ENCODE measurements around the gene USP40.

Gene USP40

DNA sequence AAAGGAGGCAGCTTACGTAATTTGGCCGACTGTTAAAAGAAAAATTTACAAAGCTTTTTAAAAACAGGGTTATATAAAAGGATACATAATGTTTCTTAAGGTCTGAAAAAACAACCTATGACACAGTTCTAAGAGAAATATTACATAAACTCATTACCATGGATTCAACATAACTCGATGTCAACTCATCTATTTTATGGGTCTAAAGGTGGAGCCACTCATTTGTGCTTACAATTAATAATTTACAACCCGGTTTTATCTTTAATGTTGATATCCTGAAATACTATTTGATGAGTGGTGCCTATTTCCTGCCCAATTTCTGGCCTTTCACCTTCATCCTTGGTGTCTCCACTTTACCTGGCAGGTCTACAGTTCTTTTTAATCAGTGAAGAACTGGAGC, 15.1 kb downstream of the USP40 start:
- no peak for DNase-seq

DNA sequence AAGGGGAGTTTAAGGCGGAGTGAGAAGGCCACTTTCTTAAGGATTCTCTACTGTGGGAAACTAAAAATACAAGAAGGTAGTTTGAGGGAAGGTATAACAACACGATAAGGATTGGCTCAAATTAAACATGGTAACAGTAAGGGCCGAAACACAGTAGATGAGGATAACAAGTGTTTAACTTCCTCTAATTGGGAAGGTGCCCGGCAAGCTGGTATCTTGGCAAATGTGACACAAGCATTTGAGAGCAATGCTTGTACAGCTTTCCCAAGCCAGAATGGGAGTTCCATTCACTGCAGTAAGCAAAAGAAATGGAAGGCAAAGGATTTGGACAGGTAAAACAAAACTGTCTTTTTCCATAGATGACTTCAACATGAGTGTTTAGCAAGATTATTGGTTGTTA, 19.8 kb downstream of the USP40 start:
- no peak for DNase-seq

DNA sequence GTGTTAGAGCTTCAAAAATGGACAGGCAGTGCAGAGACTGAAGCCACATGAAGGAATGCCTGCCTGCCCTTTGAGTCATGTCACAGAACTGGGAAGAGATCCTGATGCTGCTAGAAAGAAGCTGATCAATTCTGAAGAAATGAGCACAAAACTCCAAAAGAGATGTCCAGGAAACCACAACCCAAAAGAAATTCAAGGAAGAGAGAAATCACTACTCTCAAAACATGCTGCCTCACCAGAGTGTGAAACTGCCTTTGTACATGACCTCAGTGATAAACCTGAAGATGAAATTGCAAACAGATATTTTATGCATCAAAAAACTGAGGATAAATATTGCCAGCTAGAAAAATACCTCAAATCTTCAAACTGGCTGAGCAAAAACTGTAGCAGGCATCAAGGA, 20.5 kb downstream of the USP40 start:
- DNase-seq = no peak

DNA sequence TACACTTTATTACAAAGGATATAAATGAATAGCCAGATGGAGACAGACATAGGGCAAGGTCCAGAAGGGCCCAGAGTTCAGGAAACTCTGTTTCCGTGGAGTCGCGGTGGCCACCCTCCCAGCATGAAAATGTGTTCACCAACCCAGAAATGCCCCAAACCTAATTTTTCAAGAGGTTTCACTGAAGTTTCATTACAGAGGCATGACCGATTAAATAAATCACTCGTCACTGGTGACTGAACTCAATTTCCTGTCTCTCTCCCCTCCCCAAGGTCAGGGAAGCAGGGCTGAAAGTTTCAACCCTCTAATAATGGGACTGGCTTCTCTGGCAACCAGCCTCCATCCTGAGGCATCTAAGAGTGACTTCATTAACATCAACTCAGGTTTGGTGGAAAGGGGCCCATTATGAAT, 22.4 kb downstream of the USP40 start:
- no peak for DNase-seq

DNA sequence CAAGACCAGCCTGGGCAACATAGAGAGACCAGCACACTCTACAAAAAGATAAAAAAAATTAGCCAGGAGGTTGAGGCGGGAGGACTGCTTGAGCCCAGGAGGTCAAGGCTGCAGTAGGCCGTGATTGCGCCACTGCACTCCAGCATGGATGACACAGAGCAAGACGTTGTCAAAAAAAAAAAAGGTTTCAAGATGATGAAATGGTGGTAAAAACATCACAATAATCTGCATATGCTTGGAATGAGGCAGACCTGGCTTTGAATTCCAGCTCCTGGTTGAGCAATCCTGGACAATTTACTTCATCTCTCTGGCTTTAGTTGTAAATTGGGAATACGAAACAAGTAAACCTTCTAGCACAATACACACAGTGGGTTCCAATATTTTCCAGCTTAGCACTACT, 24.1 kb downstream of the USP40 start:
- no peak for DNase-seq

DNA sequence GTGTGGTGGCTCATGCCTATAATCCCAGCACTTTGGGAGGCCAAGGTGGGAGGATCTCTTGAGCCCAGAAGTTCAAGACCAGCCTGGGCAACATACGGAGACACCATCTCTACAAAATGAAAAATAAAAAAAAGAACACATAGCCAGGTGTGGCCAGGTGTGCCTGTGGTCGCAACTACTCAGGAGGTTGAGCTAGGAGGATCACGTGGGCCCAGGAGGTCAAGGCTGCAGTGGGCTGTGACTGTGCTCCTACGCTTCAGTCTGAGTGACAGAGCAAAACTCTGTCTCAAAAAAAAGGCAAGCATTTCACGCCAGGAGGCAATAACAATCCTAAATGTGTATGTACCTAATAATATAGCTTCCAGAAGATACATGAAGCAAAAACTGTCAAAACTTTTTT, 27.8 kb downstream of the USP40 start:
- no peak for DNase-seq

DNA sequence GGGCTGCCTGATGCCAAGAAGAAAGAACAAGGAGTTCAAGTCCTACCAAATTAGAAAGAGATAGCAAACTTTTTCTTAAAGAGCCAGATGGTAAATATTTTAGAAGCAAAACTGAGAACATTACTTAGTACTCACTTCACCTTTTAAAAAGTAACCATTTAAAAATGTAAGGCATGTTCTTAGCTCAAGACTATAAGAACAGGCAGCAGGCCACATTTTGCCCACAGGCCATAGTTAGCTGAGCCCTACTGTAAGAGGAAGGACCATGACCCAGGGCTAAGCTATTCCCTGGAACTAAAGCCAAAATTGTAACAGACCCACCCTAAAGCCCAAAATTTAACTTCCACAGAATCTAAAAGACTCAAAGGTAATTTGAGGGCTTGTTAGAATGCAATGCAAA, 31.3 kb downstream of the USP40 start:
- no peak for DNase-seq

DNA sequence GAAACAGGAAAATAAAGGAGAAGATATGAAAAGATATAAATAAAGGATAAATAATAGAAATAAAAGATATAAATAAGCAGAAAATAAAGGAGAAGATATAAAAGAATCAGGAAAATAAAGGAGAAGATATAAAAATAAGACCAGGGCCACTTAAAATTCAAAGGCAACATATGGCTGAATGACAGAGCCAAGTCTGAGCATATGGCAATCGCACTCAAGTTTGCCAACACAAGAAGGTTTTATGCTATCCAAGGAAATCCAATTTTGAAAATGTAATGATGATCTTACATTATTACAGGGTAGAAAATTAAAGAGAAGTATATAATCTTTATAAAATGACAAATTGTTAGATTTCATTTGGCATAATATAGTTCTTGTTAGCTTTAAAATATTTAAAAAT, 33.6 kb downstream of the USP40 start:
- no peak for DNase-seq

DNA sequence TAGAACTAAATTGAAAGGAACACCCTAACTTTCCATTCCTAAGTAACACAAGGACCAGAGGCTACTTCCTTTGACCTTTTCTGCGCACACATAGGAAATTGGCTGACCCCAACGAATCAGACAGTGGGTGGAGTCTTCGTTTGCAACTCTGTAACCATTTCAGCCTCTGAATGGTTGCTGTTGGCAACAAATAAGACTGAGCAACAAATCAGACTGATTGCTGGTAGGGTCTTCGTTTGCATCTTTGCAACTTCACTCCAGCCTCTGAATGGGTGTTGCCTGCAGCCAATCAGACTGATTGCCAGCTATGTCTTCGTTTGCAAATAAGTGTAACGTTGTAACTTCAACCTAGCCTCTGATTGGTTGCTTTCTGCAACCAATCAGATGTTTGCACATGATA, 34.6 kb downstream of the USP40 start:
- no peak for DNase-seq

DNA sequence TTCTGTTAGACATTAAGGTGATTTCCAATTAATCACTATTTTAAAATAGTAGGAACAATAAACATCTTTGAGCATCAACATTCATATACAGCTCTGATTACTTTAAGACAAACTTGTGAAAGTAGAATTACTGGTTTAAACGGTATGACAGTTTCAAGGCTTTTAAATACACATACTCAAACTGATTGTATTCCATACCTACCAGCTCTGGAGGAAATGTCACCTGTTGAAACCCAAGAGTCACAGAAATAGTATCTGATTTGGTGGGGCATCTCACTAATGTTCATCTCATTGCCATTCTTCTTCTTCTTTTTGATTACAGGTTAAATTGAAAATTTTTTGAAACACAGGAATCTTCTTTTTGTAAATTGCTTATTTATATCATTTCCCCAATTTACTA, 36.2 kb downstream of the USP40 start:
- no peak for DNase-seq

DNA sequence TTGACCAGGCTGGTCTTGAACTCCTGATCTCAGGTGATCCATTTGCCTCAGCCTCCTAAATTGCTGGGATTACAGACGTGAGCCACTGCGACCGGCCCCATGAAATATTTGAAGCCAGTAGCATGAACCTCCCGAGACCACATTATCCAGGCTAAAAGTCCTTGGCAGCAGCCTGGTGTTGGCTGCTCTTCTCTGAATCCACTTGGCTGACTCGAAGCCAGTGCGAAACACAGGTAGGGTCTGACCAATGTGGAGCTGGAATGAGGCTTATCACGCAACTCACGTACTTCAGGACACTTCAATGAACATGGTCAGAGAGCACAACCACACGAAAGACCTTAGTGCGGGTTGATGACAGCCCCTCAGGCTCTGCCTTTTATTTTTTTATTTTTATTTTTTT, 38.4 kb downstream of the USP40 start:
- DNase-seq = no peak

DNA sequence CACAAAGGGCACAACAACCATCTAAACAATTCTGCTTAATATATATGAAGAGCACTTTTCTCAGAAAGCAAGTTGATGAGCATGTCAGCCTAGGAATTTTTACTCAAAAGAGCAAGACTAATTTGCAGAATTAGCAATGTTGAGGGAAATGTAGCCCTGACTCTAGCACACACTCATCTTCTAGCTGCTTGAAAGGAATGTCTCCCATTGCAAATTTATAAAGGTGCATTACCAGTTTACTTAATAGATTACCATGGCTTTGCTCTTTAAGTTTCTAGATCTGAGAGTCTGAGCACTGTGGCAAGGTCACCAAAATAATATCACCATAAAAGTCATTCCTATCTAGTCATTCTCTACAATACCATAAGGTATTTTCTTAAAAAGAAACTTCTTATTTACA, 40.8 kb downstream of the USP40 start:
- DNase-seq = no peak

DNA sequence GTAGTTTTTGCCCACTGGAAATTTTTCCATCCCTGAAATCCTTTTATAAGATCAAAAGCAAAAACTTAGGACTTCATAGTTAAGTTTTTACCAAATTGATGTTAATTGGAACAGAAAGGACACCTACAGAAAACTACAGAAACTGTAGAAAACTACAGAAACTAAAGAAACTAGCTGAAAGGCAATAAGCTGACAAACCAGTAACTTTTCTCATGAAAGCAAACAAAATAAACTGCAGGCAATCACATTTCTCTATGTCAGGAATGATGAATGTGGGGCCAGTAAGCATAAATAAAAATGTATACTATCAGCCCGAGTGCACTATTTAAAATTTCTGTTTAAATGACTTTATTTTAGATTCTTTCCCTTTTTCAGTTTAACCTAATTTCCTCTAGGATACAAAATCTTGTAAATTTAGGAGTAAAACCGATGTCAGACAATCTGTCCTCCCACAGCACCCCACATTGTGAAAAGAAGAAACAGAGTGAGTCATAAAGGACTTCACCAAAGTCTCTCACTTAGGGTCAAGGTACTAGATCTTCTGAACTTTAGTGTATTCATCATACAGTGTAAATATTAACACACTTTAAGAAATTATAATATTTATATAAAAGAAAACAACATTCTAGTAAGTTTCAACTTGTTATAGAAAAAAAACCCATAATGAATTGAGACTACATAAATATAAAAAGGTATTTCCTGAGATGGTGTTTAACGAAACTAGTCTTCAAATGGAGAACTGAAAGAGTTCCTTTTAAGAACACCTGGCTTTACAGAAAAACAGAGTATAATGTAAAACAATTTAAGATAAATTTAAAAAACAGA, 46.6 kb downstream of the USP40 start:
- no peak for DNase-seq

DNA sequence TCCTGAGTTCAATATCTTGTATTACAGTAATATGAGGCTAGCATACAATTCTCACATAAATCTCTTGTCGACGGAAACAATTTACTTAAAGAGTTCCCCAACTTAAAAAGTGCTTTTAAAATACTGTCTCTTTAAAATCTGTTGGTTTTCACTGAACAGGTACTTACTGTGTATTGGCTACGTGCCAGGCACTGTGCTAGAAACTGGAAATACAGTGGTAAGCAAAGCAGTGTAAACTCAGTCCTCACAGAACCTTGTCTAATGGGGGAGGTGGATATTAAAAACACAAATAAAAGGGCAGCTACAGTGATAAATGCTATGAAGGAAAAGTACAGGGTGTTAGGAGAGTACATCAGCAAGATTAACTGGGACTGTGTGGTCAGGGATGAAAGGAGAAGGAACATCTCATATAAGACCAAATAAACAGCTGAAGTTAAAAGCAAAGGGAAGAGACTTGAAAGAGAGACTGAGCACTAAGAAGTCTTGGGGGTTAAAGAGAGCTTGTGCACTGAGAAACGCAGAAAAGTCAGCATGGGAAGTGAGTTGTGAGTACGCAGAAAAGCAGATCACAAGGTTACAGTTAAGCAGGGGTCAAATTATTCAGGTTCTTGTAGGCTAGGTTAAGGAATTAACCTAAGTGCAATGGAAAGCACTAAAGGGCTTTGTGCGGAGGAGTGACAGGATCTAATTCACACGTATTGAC, 52.5 kb downstream of the USP40 start:
- DNase-seq = no peak

DNA sequence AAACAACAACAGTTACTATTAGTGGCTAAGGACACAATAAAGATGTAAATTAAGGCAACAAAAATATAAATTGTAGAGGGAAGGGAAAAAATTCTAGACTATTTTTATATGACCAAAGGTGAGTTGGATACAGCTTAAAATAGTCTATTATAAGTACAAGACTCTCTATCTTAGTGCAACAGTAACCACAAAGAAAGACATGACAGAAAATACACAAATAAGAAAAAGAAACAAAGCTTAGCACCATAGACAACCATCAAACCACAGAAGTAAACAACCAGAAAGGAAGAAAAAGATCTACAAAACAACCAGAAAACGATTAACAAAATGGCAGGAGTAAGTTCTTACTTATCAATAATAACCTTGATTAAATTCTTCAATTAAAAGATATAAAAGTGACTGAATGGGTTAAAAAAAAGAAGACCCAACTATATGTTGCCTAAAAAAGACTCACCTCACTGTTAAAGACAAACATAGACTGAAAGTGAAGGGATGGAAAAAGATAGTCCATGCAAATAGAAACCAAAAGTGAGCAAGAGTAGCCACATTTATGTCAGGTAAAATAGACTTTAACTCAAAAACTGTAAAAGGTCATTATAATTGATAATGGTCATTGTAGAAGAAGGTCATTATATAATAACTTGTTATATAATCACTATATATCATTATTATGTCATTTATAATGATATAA, 62.5 kb downstream of the USP40 start:
- no peak for DNase-seq

DNA sequence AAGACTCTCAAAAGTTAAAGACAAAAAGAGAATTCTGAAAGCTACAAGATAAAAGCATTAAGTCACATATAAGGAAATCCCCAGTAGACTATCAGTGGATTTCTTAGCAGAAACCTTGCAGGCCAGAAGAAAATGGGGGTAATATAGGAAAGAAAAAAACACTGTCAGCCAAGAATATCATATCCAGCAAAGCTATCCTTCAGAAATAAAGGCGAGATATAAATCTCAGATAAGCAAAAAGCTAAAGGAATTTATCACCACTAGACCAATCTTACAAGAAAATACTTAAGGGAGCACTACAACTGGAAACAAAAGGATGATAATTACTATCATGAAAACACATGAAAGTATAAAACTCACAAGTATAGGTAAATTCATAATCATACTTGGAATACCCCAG, 63.1 kb downstream of the USP40 start:
- DNase-seq = no peak

DNA sequence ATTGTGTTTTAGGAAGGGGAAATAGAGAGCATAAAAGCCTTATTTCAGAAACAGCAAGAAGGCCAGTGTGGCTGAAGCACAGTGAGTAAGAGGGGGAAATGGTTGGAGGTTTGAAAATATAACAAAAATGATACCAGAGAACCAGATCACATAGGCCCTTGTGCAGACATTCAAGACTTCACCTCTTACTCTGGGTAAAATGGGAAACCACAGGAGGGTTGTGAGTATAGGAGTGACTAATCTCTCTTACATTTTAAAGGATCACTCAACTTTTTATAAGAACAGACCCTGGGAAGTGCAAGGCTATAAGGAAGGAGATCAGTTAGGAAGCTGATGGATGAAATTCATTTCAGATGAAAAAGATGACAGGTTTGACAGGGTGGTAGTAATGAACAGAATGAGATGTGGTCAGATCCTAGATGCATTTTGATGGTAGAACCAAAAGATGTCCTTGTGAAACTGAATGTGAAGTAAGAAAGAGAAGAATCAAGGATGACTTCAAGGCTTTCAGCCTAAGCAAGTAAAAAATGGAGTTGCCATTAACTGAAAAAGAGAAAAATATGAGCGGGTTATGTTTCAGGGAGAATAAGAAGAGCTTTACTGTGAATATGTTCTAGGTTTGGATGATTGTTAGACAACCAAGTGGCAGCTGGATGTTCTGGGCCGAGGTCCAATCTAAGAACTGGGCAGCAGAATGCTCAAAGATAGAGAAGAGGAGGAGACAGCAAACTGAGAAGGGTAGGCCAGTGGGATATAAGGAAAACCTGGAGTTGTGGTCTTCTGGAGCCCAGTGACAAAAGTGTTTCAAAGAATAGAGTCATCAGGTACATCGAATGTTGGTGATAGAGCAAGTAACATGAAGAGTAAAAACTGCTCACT, 65.1 kb downstream of the USP40 start:
- no peak for DNase-seq

DNA sequence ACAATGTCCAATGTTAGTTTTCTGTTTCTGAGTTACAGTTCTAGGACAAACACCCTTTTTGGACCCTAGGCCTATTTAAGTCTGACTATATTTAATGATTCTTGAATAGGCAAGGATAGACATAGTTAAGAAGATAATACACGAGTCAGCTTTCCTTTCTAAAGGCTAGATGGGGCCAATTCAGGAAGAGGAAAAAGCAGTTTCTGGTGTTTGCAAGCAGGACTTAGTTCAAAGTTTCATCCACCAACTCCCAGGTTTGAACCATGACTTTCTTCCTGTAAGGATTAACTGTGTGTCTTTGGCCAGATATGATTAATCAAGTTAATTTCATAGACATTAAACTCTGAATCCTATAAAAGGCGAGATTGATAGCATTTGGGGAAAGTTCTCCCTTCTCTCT, 66.7 kb downstream of the USP40 start:
- DNase-seq = no peak

DNA sequence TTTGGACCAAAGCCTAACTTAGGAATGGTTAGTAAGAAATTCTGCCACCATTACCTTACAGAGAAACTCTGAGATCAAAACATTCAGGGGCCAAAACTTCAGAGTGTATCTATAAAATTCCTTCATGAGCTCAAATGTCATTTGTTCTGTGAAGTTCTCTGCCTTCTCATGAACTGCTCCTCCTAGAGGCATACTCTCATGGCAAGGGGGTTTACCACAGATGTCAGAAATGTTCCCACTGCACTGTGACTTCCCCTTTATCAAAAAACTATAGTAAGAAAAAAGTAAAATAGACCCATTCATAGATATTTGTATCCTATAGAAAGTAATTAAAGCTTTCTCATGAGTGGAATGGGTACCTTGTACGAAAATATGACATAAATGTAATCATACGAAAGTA, 68.5 kb downstream of the USP40 start:
- DNase-seq = no peak

DNA sequence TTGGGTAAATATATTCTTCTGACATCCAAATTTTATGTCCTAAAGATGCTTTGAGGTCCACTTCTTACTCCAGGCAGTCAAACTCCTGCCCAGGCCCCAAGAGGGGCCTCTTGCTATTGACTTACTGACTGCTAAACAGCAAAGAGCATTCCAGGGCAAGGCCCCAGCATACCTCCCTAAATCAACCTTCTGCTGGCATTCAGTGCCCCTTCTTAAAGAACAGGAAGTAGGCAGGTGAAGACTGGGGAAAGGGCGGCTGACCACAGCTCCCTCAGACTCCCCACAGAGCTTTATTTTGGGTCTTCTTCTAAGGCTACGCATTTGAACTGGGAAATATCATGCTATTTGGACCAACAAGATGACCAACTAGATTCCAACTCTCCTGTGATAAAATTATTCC, 68.9 kb downstream of the USP40 start:
- DNase-seq = no peak

DNA sequence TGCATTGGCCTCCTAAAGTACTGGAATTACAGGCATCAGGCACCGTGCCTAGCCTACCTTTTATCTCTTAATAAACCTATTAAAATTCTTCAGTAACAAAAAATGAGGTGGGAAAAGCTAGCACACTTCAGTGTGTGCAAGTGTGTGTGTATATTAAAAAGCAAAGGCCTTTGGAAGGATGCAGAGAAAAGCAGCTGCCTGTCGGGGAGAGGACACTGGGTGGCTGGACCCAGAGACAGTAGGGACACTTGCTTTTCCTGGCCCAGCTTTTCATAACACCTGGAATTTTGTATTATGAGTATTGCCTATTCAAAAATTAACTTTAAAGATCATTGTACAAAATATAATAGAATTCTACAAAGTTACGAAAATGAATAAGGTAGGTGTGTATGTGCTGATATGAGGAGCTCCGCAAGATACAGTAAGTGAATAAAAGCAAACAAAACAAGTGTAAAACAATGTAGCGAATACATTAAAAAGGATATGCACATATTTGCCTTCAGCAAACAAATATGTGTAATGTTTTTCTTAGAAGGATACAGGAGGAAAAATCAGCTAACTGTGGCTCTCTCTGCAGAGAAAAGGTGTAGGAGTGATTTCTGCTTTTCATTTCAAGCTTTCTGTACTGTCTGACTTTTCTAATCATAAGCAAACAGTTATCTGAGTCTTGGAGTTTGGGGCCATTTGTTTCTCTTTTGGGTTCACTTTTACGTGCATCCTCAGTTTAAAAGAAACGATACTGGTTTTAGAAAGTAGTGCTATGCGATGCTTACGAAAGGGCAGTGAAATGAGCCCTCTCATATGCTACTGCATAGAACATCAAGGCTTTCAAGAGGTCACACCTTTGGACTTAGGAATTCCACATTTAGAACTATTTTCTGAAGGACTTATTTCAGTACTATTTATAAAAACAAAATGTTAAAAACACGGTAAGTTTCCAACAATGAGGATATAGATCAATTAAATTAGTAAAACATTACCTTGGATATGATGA, 70.8 kb downstream of the USP40 start:
- no peak for DNase-seq

DNA sequence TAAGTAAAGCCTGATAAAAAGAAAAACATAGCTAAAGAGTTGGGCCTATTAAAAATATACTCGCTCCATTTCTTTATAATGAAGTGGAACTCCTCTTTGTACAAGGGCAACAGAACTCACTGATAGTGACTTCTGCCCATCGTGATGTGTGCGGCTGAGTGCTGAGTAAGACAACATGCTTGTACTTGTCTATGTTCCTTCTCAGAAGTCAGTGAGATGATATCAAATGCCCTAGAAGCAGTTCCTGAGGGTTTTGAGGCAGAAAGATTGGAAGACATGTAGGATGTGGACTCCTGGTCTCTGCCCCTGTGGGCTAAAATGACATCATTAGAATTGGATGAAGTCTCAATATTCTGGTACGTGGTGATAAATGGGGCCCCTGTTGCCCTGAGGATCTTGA, 73.8 kb downstream of the USP40 start:
- no peak for DNase-seq
